ENCODE measurements around the gene PRKN.

DNA sequence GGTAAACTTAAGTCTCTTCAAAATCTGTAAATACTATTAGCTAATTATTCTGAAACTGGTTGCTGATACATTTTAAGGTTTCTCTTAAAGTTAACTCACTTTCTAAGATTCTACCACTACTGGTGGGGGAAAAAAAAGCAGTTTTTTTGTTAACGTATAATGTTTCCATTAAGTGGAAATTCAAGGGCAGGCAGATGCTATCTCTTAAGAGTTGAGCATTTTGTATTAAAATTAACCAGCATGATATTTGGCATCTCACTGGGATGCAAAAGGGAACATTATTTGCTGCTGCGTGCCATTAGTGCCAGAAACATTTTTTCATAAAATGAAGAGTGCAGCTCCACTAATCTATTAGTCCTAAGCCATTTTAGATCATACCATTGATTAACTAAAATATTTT, 246.2 kb downstream of the PRKN start:
- TF ChIP-seq, protein P1, sequence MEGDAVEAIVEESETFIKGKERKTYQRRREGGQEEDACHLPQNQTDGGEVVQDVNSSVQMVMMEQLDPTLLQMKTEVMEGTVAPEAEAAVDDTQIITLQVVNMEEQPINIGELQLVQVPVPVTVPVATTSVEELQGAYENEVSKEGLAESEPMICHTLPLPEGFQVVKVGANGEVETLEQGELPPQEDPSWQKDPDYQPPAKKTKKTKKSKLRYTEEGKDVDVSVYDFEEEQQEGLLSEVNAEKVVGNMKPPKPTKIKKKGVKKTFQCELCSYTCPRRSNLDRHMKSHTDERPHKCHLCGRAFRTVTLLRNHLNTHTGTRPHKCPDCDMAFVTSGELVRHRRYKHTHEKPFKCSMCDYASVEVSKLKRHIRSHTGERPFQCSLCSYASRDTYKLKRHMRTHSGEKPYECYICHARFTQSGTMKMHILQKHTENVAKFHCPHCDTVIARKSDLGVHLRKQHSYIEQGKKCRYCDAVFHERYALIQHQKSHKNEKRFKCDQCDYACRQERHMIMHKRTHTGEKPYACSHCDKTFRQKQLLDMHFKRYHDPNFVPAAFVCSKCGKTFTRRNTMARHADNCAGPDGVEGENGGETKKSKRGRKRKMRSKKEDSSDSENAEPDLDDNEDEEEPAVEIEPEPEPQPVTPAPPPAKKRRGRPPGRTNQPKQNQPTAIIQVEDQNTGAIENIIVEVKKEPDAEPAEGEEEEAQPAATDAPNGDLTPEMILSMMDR (IDR thresholded peaks at IDR 0.05 in 8 of 11, conservative IDR thresholded peaks at IDR 0.05 in 3 of 11), result no peak
- TF ChIP-seq POLR2A (IDR thresholded peaks at IDR 0.05) (no peak), POLR2AphosphoS5 (IDR thresholded peaks at IDR 0.05) (no peak)
